ENCODE results near the gene NCOA7. TPM values are rescaled to one million over a fixed set of nuclear protein-coding genes. Genes with fewer than 3 reads are reported as not detected.

The NCOA7 gene
- total and polyA plus RNA-seq, 10 of the 15 experiments (the other 5 are each of a cell fraction or from before 2014, with no cell fraction given), result 18.9 to 50.3 (median 34.2) TPM

- TF ChIP-seq CBX3 (IDR thresholded peaks at IDR 0.05; ENCODE audit: borderline replicate concordance, low read depth), result no peak
- no peak for TF ChIP-seq TBL1XR1 (IDR thresholded peaks at IDR 0.05; ENCODE audit: low read depth, low read length)
- TF ChIP-seq, protein P1, sequence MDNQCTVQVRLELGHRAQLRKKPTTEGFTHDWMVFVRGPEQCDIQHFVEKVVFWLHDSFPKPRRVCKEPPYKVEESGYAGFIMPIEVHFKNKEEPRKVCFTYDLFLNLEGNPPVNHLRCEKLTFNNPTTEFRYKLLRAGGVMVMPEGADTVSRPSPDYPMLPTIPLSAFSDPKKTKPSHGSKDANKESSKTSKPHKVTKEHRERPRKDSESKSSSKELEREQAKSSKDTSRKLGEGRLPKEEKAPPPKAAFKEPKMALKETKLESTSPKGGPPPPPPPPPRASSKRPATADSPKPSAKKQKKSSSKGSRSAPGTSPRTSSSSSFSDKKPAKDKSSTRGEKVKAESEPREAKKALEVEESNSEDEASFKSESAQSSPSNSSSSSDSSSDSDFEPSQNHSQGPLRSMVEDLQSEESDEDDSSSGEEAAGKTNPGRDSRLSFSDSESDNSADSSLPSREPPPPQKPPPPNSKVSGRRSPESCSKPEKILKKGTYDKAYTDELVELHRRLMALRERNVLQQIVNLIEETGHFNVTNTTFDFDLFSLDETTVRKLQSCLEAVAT (IDR thresholded peaks at IDR 0.05), result no peak
- TF ChIP-seq YY1 (IDR thresholded peaks at IDR 0.05; ENCODE audit: low read depth, low read length), result no peak
- no peak for TF ChIP-seq ESRRA (IDR thresholded peaks at IDR 0.05; ENCODE audit: low read length)
- no peak for TF ChIP-seq RELA (IDR thresholded peaks at IDR 0.05; ENCODE audit: borderline replicate concordance, partially characterized antibody)
- no peak for TF ChIP-seq BRCA1 (IDR thresholded peaks at IDR 0.05; ENCODE audit: low read depth, low read length)
- no peak for TF ChIP-seq TAF1 (IDR thresholded peaks at IDR 0.05; ENCODE audit: borderline replicate concordance, low read depth, low read length)
- TF ChIP-seq USF1 (IDR thresholded peaks at IDR 0.05; ENCODE audit: borderline replicate concordance, extremely low read length, insufficient read depth, low read depth, low read length), result no peak
- no peak for TF ChIP-seq ZNF687 (IDR thresholded peaks at IDR 0.05)
These were observed 1.4 kb downstream of the NCOA7 start (continued) for GRCh38 chr6:125792172-125792571.

Measured in GM12878 (cell line).